GM12892 (cell line): ENCODE results near the gene ADAMTSL2.

ENCODE experiments used
- POLR2A ChIP-seq: IDR thresholded peaks from 2 replicates; pipeline ENCODE4 v1.6.1; 2011; ENCODE audit warnings: low read depth, low read length, control low read depth
- POLR2AphosphoS5 ChIP-seq: IDR thresholded peaks from 2 replicates; pipeline ENCODE4 v1.6.1; 2011; ENCODE audit warnings: low read depth, low read length, control low read depth

DNA sequence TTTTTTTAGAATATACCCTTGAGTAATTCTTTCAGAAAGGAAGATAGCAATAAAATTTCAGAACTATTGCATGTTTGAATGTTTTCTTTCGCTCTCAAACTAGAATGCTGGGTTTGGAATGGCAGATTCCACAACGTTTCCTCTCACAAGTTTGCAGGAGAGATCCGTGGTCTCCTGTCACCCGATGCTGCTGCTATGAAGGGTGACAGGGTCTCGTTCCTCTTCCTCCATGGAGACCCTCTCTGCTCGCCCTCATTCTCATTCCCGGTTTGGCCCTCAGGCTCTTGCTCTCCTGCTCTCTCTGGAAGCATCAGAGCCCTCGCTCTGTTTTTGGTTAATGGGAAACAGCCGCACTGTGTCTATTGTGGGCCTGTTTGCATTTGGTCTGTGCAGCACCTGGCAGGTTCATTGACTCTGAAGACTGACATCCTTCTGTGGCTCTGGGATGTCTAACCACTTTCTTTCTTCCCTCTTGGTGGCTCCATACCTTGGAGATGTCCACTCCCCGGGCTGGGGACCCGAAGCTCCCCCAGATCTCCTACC is 87.3 kb downstream of the ADAMTSL2 start:
- TF ChIP-seq POLR2AphosphoS5, result no peak
- TF ChIP-seq POLR2A, result no peak
